EL (cell line): ENCODE data around the gene EXOC6B.
A peak's percentile ranks its signal among the peaks of the same experiment; 100 is the strongest.

Experiments used
- DNase-seq: peaks from one replicate; pipeline ENCODE4 v3.0.0-alpha.2; 2016

EXOC6B gene

GRCh38 chr2:72338076-72338475 lies 487.8 kb downstream of the EXOC6B start:
- DNase-seq: no peak

DNA sequence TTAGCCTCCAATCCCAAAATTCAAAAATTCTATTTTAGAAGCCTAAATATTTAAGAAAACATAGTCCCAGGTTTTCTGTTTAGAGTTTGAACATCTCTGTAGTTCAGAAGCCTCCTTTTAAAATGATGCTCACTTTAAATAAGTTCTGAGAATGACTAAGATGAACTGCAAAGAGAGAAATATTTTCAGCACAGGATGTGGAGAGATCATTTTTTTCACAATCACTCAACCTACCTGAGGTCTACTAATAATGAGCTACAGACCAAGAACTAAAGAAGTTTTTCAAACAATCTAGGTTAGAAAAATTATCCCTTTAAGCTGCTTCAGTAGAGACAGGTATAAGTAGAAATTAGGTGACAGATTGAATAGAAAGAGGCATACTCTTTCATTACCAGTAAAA lies 493.1 kb downstream of the EXOC6B start:
- DNase-seq: no peak

- no peak for DNase-seq
Observed at GRCh38 chr2:72330652-72331051, 495.2 kb downstream of the EXOC6B start.

- DNase-seq: peak; percentile 10
Observed at GRCh38 chr2:72326759-72327158, 499.1 kb downstream of the EXOC6B start.

DNA sequence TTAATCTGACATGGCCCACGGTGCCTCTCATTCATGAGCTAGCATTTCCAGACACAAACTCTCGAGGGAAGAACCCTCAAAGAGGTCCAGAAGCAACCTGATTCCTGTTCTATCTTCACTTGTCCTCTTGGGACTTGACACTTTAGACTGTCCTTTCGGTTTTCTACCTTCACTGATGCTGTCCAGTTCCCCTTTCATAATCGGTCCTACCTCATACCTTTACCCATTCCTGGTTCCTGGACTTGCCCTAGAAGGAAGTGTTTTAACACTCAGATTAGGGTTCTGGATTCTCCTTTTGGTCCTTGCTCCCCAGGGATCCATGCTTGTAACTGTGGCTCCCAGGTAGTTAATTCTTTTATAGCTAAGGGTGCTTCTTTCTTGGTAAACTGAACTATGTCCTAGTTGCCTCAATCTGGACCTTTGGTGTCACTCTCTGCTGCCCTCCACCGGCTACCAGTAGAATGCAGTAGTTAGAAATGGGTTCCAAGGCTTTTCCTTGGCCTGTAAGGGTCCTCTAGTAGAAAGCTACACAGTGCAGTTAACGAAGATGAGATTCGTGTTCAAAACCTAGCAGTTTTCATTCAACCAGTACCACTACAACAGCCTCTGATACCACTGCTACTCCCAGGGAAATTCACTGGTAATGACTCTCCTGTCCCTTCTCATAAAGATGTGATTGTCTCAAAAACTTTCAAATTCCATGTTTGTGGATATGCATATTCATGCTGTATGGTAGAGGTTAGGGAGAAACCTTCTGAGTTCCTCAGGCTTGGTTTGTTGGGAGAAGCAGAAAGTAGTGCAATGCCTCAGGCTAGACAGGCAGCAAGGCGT lies 500.0 kb downstream of the EXOC6B start:
- peak; percentile 28 for DNase-seq

- DNase-seq: no peak
Observed at GRCh38 chr2:72316774-72317173, 509.1 kb downstream of the EXOC6B start.

- no peak for DNase-seq
Observed at GRCh38 chr2:72300147-72300684, 525.6 kb downstream of the EXOC6B start.

GRCh38 chr2:72293620-72294019 lies 532.2 kb downstream of the EXOC6B start:
- DNase-seq: peak; percentile 9

DNA sequence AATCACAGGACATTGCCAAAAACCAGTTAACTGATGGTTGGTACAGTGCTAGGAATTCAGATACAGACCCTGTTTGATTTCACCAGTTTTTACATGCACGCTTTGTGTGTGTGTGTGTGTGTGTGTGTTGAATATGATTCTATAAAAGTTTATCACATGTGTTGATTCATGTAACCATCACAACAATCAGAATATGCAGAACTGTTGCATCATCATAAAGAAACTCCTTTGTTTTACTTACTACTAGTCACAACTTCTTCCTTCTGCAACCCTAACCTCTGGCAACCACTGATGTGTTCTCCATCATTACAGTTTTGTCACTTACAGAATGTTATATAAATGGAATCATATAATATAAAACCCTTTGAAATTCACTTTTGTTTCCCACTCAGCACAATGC lies 533.4 kb downstream of the EXOC6B start:
- DNase-seq: no peak

- peak; percentile 2 for DNase-seq
Observed at GRCh38 chr2:72291059-72291458, 534.8 kb downstream of the EXOC6B start.

DNA sequence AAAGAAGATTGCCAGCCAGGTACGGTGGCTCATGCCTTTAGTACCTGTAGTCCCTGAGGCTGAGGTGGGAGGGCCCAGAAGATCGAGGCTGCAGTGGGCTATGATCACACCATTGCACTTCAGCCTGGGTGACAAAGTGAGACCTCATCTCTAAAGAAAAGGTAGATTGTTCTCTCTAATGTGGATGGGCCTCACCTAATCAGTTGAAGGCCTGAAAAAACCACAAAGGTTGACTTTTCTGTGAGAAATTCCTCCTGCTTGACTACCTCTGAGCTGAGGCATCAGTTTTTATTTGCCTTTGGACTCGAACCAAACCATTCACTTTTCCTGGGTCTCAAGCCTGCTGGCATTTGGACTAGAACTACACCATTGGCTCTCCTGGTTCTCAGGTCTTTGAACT lies 536.1 kb downstream of the EXOC6B start:
- DNase-seq: no peak

- DNase-seq: peak; percentile 28
Observed at GRCh38 chr2:72289283-72289682, 536.5 kb downstream of the EXOC6B start.

DNA sequence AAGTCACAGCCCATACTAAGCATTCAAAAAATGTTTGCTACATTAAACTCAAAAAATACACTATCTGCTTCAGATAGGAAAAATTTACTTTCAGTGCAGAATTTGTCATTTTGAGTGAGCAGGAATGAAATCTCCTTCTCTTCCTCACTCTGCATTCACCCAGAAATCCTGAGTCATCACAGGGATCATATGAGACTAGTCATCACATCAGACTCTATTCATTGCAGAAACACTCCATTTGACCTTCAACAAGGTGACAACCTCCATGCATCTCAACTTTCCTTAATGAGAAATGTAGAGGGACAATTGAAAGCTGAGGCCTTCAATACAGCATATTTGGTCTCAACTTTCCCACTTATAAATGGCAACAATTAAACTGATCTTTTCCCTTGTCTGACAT lies 547.8 kb downstream of the EXOC6B start:
- peak; percentile 56 for DNase-seq

GRCh38 chr2:72276876-72277275 lies 549.0 kb downstream of the EXOC6B start:
- DNase-seq: no peak

DNA sequence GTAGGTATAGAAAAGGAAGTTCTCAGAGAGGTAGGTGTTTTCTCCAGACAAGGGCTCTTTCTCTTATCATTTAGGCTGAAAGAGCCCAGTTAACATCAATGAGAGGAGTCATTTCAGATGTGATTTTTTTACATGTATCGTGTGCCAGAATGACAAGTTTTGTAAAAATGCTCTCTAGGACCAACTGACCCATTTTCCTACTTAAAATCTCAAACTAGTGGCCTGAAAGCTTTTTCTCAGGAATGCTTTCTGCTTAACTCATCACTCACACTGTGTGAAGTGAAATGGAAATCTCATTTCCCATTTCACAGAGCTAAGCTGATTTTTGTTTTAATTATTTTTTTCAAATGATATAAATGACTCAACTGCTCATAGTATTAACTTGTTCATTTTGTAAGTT lies 549.5 kb downstream of the EXOC6B start:
- no peak for DNase-seq

DNA sequence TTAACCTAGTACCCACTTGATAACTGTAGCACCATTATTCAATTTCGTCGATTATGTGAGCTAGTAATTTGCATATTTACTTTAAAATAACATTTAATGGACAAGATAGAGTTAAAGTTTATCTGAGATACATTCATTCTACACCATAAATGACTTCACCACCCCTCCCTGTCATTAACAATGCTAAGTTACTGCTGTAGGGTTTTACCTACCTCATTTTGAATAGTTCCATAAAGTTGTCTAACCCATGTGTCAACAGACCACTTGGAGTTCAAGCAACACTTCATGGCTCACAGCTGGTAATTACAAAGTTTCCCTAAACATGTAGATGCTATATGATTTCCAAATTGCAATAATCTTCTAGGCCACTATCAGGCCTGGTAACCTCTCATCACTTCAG lies 550.7 kb downstream of the EXOC6B start:
- DNase-seq: no peak

GRCh38 chr2:72274380-72274797 lies 551.4 kb downstream of the EXOC6B start:
- no peak for DNase-seq

DNA sequence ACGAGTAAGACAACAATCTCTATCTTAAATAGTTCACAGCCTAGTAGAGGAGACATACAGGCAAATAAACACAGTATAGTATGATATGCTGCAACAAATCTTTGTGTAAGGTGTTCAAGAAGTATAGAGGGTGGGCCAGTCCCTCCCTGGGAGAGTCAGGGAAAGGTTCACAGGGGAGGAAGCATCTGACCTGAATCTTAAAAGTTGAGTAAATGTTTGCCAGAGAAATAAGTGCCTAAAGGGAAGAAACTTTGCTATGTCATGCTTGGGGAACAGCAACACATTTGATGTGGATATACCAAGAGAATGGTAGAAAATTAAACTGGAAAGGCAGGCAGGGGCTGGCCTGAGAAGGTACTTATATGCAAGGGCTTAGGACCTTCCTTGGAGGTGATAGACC lies 552.4 kb downstream of the EXOC6B start:
- DNase-seq: no peak

DNA sequence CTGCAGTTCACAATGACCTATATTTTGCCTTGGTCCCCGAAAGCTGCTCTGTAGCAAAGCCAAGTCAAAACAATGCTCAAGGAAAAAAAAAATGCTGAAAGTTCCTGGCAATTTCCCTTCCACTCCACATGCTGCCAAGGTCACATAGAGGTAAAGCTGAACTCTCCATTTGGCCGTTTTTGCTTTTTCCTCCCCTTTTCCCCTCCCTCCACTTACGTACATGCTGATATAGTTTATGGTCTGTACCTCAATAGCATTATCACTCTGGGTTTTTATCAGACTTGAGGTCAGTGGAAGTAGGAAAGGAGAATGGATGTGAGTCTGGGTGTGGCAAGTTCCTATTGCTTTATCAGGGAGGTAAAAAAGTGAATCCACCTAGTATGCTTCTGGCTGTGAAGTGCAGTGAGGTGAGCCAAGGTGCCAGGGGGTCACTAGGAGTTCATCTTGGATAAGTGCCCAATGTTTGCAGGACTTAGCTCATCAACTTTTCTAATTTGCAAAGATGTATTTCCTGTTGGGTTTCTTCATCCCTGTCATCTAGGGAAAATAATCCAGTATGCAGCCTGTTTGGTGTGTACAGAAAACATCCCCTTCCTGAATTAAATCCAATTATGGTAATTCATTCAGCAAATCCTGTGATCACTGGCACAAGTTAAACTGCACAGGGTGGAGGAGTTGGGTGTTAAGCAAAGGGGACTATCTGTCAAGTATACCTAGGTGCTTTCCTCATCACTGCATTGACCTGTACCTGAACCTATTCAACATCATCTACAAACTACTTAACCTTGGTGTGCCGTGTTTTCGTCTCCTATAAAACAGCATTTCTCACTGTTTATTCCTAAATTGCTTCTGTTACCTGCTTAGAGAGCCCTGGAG lies 553.8 kb downstream of the EXOC6B start:
- DNase-seq: no peak

DNA sequence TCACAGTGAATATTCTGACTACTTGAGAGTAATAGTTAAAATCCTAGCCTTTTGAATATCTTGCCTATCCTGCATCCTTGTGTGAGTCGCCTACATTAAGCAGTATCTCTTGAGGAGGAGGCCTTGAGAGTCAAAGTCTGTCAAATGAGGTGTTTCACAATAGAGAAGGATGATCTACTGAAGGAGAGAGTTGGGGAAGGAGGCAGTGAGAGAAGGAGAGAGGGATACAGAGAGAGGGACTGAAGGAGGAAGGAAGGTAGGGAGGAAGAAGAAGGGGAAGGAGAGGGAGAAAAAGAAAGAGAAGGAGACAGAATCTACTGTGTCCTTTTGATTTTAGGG lies 554.6 kb downstream of the EXOC6B start:
- DNase-seq: no peak

- DNase-seq: no peak
Observed at GRCh38 chr2:72270556-72271275, 555.1 kb downstream of the EXOC6B start.

DNA sequence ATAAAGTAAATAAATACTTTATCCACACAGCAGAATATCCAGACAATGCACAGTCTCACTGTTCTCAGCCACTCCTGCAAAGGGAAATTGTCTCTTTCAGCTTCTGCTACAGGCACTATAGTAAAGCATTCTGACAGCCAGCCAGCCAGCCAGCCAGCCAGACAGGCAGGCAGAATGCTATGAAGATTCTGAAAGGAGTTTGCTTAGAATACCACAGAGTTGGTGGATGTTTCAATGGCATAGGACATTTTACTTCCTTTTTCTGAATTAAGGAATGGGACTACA lies 562.1 kb downstream of the EXOC6B start:
- DNase-seq: no peak

DNA sequence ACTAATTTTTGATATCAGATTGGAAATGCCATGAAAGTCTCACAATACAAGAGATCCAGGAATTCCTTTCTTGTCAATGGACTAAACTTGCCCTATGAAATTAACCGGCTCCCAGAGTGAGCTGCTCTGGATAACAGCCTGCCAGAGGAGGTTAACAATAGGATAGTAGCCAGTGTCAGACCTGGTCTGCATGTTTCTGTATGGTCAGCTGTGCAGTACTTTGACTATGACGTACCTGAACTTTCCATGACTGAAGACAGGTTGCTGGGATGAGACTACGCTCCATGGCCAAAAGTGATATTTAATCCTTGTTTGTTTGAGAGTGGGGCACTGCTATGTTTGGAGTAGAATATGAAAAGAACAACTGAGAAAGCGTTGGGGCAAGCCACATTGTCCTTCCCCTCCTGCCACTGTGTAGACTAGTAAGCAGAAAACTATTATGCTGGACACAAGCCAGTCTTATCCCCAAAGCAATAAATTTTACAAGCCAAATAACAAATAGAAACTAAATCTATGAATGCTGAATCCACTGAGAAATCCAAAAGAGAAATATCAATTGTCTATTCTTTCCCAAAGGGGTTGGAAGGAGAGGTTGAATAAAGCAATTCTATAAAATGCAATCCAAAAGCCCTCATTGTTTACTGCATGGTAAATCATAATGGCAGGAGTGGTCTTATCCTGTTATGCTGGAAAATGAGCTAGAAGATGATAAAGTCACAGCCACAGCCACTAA lies 562.6 kb downstream of the EXOC6B start:
- peak; percentile 9 for DNase-seq
